HCT116 (cell line): ENCODE data around the gene TMEM176B. TPM values are rescaled to one million over a fixed set of nuclear protein-coding genes. Genes with fewer than 3 reads are reported as not detected.

Source experiments
- ATAC-seq: fragments of 200-7000 bp; cut with Tn5 transposase; 2 replicates; pipeline ENCODE4 v1.9.1; 2020; ENCODE audit warnings: mild to moderate bottlenecking, moderate library complexity
- BruUV-seq: library from RNA; stranded (reverse); fragments of 400-500 nt; replicated peaks from 2 replicates; lab custom pipeline; 2021; lab: Mats Ljungman, UMichigan
- CTCF ChIA-PET: fragments of 300-600 bp; sonication (Branson Sonifier 250); formaldehyde crosslinking; loops from one replicate; lab custom pipeline; 2021; ENCODE audit warnings: antibody characterized with exemption; lab: Charles Lee
- POLR2A ChIA-PET: fragments of 300-600, 350-600 bp; sonication (Branson Sonifier 250); formaldehyde crosslinking; loops from one replicate; lab custom pipeline; 2021; ENCODE audit warnings: antibody characterized with exemption; lab: Charles Lee
- RAD21 ChIA-PET, 2 experiments: fragments of 300-600 bp; sonication (Branson Sonifier 250); formaldehyde crosslinking; loops; one replicate each; lab custom pipeline; 2023; ENCODE audit warnings: low total read pairs in 2 of 2; ENCODE audit not compliant: uncharacterized antibody in 2 of 2, unreplicated experiment in 2 of 2, low non-redundant PET in 1 of 2; lab: Charles Lee
- DNase-seq: peaks from one replicate; pipeline ENCODE4 v3.0.0-alpha.2; 2010; ENCODE audit warnings: low read depth, low spot score
- H2AFZ ChIP-seq: fragments of 200-600 bp; shearing (Covaris generic), sonication (generic); 2 replicates; pipeline ENCODE4 v1.6.1; 2017; ENCODE audit warnings: low read depth, mixed run types, mixed read lengths, antibody characterized with exemption, low read length; ENCODE audit not compliant: poor library complexity, severe bottlenecking
- H3K27ac ChIP-seq: 2 replicates; pipeline ENCODE4 v1.5.1; 2012; ENCODE audit warnings: low read depth, low read length
- H3K27me3 ChIP-seq: fragments of 200-600 bp; sonication (generic); 2 replicates; pipeline ENCODE4 v1.6.1; 2016; ENCODE audit warnings: mixed run types, low read length, mixed read lengths; ENCODE audit not compliant: insufficient read depth
- H3K36me3 ChIP-seq, 2 experiments: fragments of 200-500 bp in 1 of 2; fragments of 200-600 bp in 1 of 2; sonication (Bioruptor generic) in 1 of 2; sonication (generic) in 1 of 2; 2 replicates each; pipeline versions ENCODE4 v1.5.1 to v1.6.1; 2014 to 2016; ENCODE audit warnings: low read length in 2 of 2, inconsistent platforms in 1 of 2, mixed read lengths in 1 of 2, mixed run types in 1 of 2; ENCODE audit not compliant: insufficient read depth in 2 of 2, control insufficient read depth in 1 of 2
- H3K4me1 ChIP-seq, 2 experiments: fragments of 200-600 bp in 1 of 2; sonication (generic) in 1 of 2; 2 replicates each; pipeline versions ENCODE4 v1.5.1 to v1.6.1; 2012 to 2017; ENCODE audit warnings: low read length in 2 of 2, inconsistent platforms in 1 of 2, mild to moderate bottlenecking in 1 of 2, mixed read lengths in 1 of 2, mixed run types in 1 of 2, moderate library complexity in 1 of 2; ENCODE audit not compliant: insufficient read depth in 2 of 2, control insufficient read depth in 1 of 2
- H3K4me2 ChIP-seq: fragments of 200-600 bp; sonication (generic); 2 replicates; pipeline ENCODE4 v1.6.1; 2017; ENCODE audit warnings: mixed run types, low read length, mixed read lengths
- H3K4me3 ChIP-seq, 2 experiments: fragments of 200-600 bp in 1 of 2; sonication (generic) in 1 of 2; replicated peaks in 1 of 2; 2 replicates each; pipeline ENCODE4 v1.5.1; 2011 to 2016; ENCODE audit warnings: low read length in 2 of 2, control low read depth in 1 of 2, low read depth in 1 of 2, mild to moderate bottlenecking in 1 of 2, mixed read lengths in 1 of 2, mixed run types in 1 of 2
- H3K79me2 ChIP-seq: fragments of 200-600 bp; sonication (generic); 2 replicates; pipeline ENCODE4 v1.6.1; 2017; ENCODE audit warnings: mild to moderate bottlenecking, mixed run types, low read length, moderate library complexity, mixed read lengths; ENCODE audit not compliant: insufficient read depth
- H3K9ac ChIP-seq: fragments of 200-600 bp; sonication (generic); 2 replicates; pipeline ENCODE4 v1.6.1; 2016; ENCODE audit warnings: low read length, mixed read lengths
- H3K9me2 ChIP-seq: fragments of 200-600 bp; sonication (generic), shearing (Covaris generic); 2 replicates; pipeline ENCODE4 v1.6.1; 2017; ENCODE audit warnings: mixed run types, mild to moderate bottlenecking, moderate library complexity; ENCODE audit not compliant: insufficient read depth
- H3K9me3 ChIP-seq, 2 experiments: fragments of 200-500 bp in 1 of 2; fragments of 200-600 bp in 1 of 2; sonication (Bioruptor generic) in 1 of 2; sonication (generic) in 1 of 2; 2 replicates each; pipeline ENCODE4 v1.6.1; 2014 to 2017; ENCODE audit warnings: low read length in 2 of 2, mixed read lengths in 2 of 2, inconsistent platforms in 1 of 2, low read depth in 1 of 2, mild to moderate bottlenecking in 1 of 2, mixed run types in 1 of 2, moderate library complexity in 1 of 2; ENCODE audit not compliant: control insufficient read depth in 1 of 2, insufficient read depth in 1 of 2
- H4K20me1 ChIP-seq: fragments of 200-600 bp; sonication (generic), shearing (Covaris generic); 2 replicates; pipeline ENCODE4 v1.6.1; 2017; ENCODE audit warnings: mixed run types, mild to moderate bottlenecking, moderate library complexity; ENCODE audit not compliant: insufficient read depth
- CBX3 ChIP-seq: IDR thresholded peaks from 2 replicates; pipeline ENCODE4 v1.6.1; 2012; ENCODE audit warnings: low read depth
- CEBPB ChIP-seq: IDR thresholded peaks from 2 replicates; pipeline ENCODE4 v1.6.1; 2012; ENCODE audit warnings: low read depth
- EGR1 ChIP-seq: IDR thresholded peaks from 2 replicates; pipeline ENCODE4 v1.6.1; 2012; ENCODE audit warnings: low read depth
- ELF1 ChIP-seq: IDR thresholded peaks from 2 replicates; pipeline ENCODE4 v1.6.1; 2012; ENCODE audit warnings: low read depth, borderline replicate concordance
- EZH2 ChIP-seq: fragments of 200-600 bp; sonication (generic); IDR thresholded peaks from 2 replicates; pipeline ENCODE4 v1.6.1; 2017; ENCODE audit warnings: antibody characterized with exemption, mixed run types
- FOSL1 ChIP-seq: IDR thresholded peaks from 2 replicates; pipeline ENCODE4 v1.6.1; 2012; ENCODE audit warnings: low read depth
- JUND ChIP-seq: IDR thresholded peaks from 2 replicates; pipeline ENCODE4 v1.6.1; 2012
- POLR2A ChIP-seq: IDR thresholded peaks from 2 replicates; pipeline ENCODE4 v1.7.0; 2011; ENCODE audit warnings: borderline replicate concordance; ENCODE audit not compliant: insufficient read depth, insufficient read length; ENCODE audit errors: extremely low read depth
- SIN3A ChIP-seq: IDR thresholded peaks from 2 replicates; pipeline ENCODE4 v1.6.1; 2012; ENCODE audit warnings: low read depth
- SP1 ChIP-seq: IDR thresholded peaks from 2 replicates; pipeline ENCODE4 v1.6.1; 2012; ENCODE audit warnings: low read depth
- SRF ChIP-seq: IDR thresholded peaks from 2 replicates; pipeline ENCODE4 v1.6.1; 2012; ENCODE audit warnings: low read depth
- TCF7L2 ChIP-seq: IDR thresholded peaks from 2 replicates; pipeline ENCODE4 v1.7.0; 2011; ENCODE audit warnings: borderline replicate concordance, inconsistent platforms; ENCODE audit not compliant: insufficient read depth, insufficient read length; ENCODE audit errors: extremely low read depth
- ZFX ChIP-seq: fragments of 450-650 bp; IDR thresholded peaks from 2 replicates; pipeline ENCODE4 v1.6.1; 2017
- ZNF274 ChIP-seq: fragments of 200-500 bp; sonication (Bioruptor generic); IDR thresholded peaks from 2 replicates; pipeline ENCODE4 v1.6.1; 2014; ENCODE audit warnings: mild to moderate bottlenecking, low read depth, low read length, inconsistent platforms
- intact Hi-C: fragments of 100-400 bp; cut with micrococcal nuclease; formaldehyde crosslinking; loops from 2 replicates; pipeline ENCODE4 v1.10.0; 2022
- total RNA-seq: library from RNA; stranded (reverse); gene quantifications from one replicate; pipeline ENCODE4 v1.2.1, GENCODE V29; 2021; ENCODE audit not compliant: unreplicated experiment
- TF ChIP-seq, protein P1 (sequence below): IDR thresholded peaks from 2 replicates; pipeline ENCODE4 v1.6.1; 2012
- TF ChIP-seq, protein P2 (sequence below): IDR thresholded peaks from 2 replicates; pipeline ENCODE4 v1.6.1; 2012; ENCODE audit warnings: low read depth
- TF ChIP-seq, protein P3 (sequence below): IDR thresholded peaks from 2 replicates; pipeline ENCODE4 v1.6.1; 2012
- TF ChIP-seq, protein P4 (sequence below): IDR thresholded peaks from 2 replicates; pipeline ENCODE4 v1.6.1; 2011; ENCODE audit warnings: mild to moderate bottlenecking, low read length, moderate library complexity; ENCODE audit not compliant: insufficient replicate concordance; ENCODE audit errors: extremely low read depth

Gene TMEM176B
- total RNA-seq, 1 experiment from 2014 or later: 0.42 TPM

DNA sequence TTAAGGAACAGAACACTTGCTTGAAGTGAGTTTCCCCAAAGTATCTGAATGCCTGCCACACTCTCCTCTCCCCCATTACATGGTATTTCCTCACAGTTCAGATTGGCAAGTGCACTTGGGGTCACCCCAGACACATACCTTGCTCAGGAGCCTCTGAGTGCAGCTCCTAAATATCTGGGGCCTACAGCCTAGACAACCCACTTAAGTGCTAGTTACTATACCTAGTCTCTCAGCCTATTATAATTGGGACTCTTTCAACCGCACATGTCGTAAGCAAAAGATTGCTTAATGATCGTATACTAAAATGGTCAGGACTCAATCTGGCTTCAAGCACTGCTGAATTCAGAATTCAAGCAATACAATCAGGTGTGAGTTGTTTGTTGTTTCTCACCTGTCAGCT is 19.9 kb downstream of the TMEM176B start:
- Histone ChIP-seq H3K9me3 (no peaks in the 10 kb centered on the region), H3K4me1 (peaks cover 0 to 4% of the 10 kb centered on the region in 2 experiments; a peak in 2 of 4 replicates)
- TF ChIP-seq JUND (no peak), TCF7L2 (no peak), SP1 (no peak), CEBPB (no peak), ELF1 (no peak), CBX3 (no peak), FOSL1 (no peak), SIN3A (no peak), ZFX (no peak), SRF (no peak), POLR2A (no peak), EZH2 (no peak), ZNF274 (no peak), EGR1 (no peak)
- TF ChIP-seq, protein P1, sequence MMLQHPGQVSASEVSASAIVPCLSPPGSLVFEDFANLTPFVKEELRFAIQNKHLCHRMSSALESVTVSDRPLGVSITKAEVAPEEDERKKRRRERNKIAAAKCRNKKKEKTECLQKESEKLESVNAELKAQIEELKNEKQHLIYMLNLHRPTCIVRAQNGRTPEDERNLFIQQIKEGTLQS: no peak
- TF ChIP-seq, protein P2, sequence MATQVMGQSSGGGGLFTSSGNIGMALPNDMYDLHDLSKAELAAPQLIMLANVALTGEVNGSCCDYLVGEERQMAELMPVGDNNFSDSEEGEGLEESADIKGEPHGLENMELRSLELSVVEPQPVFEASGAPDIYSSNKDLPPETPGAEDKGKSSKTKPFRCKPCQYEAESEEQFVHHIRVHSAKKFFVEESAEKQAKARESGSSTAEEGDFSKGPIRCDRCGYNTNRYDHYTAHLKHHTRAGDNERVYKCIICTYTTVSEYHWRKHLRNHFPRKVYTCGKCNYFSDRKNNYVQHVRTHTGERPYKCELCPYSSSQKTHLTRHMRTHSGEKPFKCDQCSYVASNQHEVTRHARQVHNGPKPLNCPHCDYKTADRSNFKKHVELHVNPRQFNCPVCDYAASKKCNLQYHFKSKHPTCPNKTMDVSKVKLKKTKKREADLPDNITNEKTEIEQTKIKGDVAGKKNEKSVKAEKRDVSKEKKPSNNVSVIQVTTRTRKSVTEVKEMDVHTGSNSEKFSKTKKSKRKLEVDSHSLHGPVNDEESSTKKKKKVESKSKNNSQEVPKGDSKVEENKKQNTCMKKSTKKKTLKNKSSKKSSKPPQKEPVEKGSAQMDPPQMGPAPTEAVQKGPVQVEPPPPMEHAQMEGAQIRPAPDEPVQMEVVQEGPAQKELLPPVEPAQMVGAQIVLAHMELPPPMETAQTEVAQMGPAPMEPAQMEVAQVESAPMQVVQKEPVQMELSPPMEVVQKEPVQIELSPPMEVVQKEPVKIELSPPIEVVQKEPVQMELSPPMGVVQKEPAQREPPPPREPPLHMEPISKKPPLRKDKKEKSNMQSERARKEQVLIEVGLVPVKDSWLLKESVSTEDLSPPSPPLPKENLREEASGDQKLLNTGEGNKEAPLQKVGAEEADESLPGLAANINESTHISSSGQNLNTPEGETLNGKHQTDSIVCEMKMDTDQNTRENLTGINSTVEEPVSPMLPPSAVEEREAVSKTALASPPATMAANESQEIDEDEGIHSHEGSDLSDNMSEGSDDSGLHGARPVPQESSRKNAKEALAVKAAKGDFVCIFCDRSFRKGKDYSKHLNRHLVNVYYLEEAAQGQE: no peak
- TF ChIP-seq, protein P3, sequence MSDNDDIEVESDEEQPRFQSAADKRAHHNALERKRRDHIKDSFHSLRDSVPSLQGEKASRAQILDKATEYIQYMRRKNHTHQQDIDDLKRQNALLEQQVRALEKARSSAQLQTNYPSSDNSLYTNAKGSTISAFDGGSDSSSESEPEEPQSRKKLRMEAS: no peak
- TF ChIP-seq, protein P4, sequence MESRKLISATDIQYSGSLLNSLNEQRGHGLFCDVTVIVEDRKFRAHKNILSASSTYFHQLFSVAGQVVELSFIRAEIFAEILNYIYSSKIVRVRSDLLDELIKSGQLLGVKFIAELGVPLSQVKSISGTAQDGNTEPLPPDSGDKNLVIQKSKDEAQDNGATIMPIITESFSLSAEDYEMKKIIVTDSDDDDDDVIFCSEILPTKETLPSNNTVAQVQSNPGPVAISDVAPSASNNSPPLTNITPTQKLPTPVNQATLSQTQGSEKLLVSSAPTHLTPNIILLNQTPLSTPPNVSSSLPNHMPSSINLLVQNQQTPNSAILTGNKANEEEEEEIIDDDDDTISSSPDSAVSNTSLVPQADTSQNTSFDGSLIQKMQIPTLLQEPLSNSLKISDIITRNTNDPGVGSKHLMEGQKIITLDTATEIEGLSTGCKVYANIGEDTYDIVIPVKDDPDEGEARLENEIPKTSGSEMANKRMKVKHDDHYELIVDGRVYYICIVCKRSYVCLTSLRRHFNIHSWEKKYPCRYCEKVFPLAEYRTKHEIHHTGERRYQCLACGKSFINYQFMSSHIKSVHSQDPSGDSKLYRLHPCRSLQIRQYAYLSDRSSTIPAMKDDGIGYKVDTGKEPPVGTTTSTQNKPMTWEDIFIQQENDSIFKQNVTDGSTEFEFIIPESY: no peak
- TF ChIP-seq, all 23 proteins: peak for 0
- no peaks in the 10 kb centered on the region for H3K9me2 ChIP-seq
- BruUV-seq: no TSS peak
- peaks cover 8% of the 10 kb centered on the region; the same call in 1 of the 2 replicates for H3K27me3 ChIP-seq
- no peaks in the 10 kb centered on the region for H4K20me1 ChIP-seq
- intact Hi-C loops: no loop called here
- POLR2A ChIA-PET: no interaction called here
- no peaks in the 10 kb centered on the region for H3K79me2 ChIP-seq
- H2AFZ ChIP-seq: no peak overlapping the region
- ATAC-seq (no peak), DNase-seq (no peak)
- no peak overlapping the region for H3K9ac ChIP-seq
- RAD21 ChIA-PET: no interaction called here
- no peak overlapping the region for H3K4me2 ChIP-seq
- no peaks in the 10 kb centered on the region for H3K36me3 ChIP-seq
- H3K4me3 ChIP-seq: no peak overlapping the region
- H3K27ac ChIP-seq: no peak overlapping the region
- CTCF ChIA-PET: interaction anchor here (0.9 kb wide), 1 partner anchor 96 kb away, joined by 3 read pairs; no protein-coding TSS in a partner anchor
